ENCODE results near the gene BNC2. TPM values are rescaled to one million over a fixed set of nuclear protein-coding genes. Genes with fewer than 3 reads are reported as not detected.

Gene BNC2
- total RNA-seq, 1 experiment from 2014 or later = 5.7 TPM

GRCh38 chr9:16675131-16675530, 195.3 kb downstream of the BNC2 start:
- Histone ChIP-seq H3K9me3 (ENCODE audit: control insufficient read depth, insufficient read depth, low read depth, low read length) (no peaks in the 10 kb centered on the region), H3K4me3 (ENCODE audit: low read depth in 2 of 2, low read length in 2 of 2) (no peak overlapping the region), H3K27ac (ENCODE audit: low read length) (no peak overlapping the region), H3K27me3 (ENCODE audit: control insufficient read depth, insufficient read depth, low read length) (no peaks in the 10 kb centered on the region), H3K36me3 (ENCODE audit: control insufficient read depth, insufficient read depth, low read length) (no peaks in the 10 kb centered on the region), H3K4me1 (ENCODE audit: control insufficient read depth, insufficient read depth, low read length) (no peaks in the 10 kb centered on the region)
- TF ChIP-seq REST (IDR thresholded peaks at IDR 0.05; ENCODE audit: insufficient read depth in 1 of 2, low read depth in 2 of 2, low read length in 1 of 2) = no peak
- TF ChIP-seq POLR2AphosphoS5 (IDR thresholded peaks at IDR 0.05; ENCODE audit: low read depth, low read length) = no peak
- TF ChIP-seq CTCF (IDR thresholded peaks at IDR 0.05) = no peak
- no peak for TF ChIP-seq SIN3A (IDR thresholded peaks at IDR 0.05; ENCODE audit: borderline replicate concordance, insufficient read depth, low read depth, low read length)
- TF ChIP-seq TCF7L2 (IDR thresholded peaks at IDR 0.05; ENCODE audit: low read depth, low read length) = no peak
- in situ Hi-C loops (cut with HindIII; ENCODE audit: low pct_unique_long_range_greater_than_20kb, low sequenced_read_pairs) = no loop called here
- ChIA-PET POLR2A (no interaction called here), CTCF (no interaction called here)
- no peak for DNase-seq (ENCODE audit: low read depth, low spot score)
- BruUV-seq (replicated peaks) = no TSS peak
- intact Hi-C loops (cut with micrococcal nuclease; ENCODE audit: unreplicated experiment) = no loop called here
- no peak for ATAC-seq

- ATAC-seq (no peak), DNase-seq (ENCODE audit: low read depth, low spot score) (no peak)
- in situ Hi-C loops (cut with HindIII; ENCODE audit: low pct_unique_long_range_greater_than_20kb, low sequenced_read_pairs) = no loop called here
- Histone ChIP-seq H3K4me3 (ENCODE audit: low read depth in 2 of 2, low read length in 2 of 2) (no peak overlapping the region), H3K36me3 (ENCODE audit: control insufficient read depth, insufficient read depth, low read length) (no peaks in the 10 kb centered on the region), H3K9me3 (ENCODE audit: control insufficient read depth, insufficient read depth, low read depth, low read length) (no peaks in the 10 kb centered on the region), H3K4me1 (ENCODE audit: control insufficient read depth, insufficient read depth, low read length) (no peaks in the 10 kb centered on the region), H3K27ac (ENCODE audit: low read length) (no peak overlapping the region), H3K27me3 (ENCODE audit: control insufficient read depth, insufficient read depth, low read length) (no peaks in the 10 kb centered on the region)
- intact Hi-C loops (cut with micrococcal nuclease; ENCODE audit: unreplicated experiment) = no loop called here
- no TSS peak for BruUV-seq (replicated peaks)
- TF ChIP-seq CTCF (IDR thresholded peaks at IDR 0.05) (no peak), POLR2AphosphoS5 (IDR thresholded peaks at IDR 0.05; ENCODE audit: low read depth, low read length) (no peak), REST (IDR thresholded peaks at IDR 0.05; ENCODE audit: insufficient read depth in 1 of 2, low read depth in 2 of 2, low read length in 1 of 2) (no peak), TCF7L2 (IDR thresholded peaks at IDR 0.05; ENCODE audit: low read depth, low read length) (no peak), SIN3A (IDR thresholded peaks at IDR 0.05; ENCODE audit: borderline replicate concordance, insufficient read depth, low read depth, low read length) (no peak)
- POLR2A ChIA-PET = no interaction called here
- CTCF ChIA-PET = no interaction called here
Observed at GRCh38 chr9:16673171-16673570, 197.3 kb downstream of the BNC2 start.

Measured in Panc1 (cell line).